GM19395 (cell line): ENCODE results near the gene TGM3.
"Not testable (repeated sequence)": the region's sequence is repeated elsewhere in the genome, so short reads cannot be mapped to it uniquely, and the experiment has no call there.

Source experiments
- ATAC-seq: cut with Tn5 transposase; IDR thresholded peaks from one replicate; pipeline ENCODE4 v1.9.1; 2021; ENCODE audit warnings: mild to moderate bottlenecking, moderate library complexity; ENCODE audit not compliant: unreplicated experiment

TGM3 gene, protein sequence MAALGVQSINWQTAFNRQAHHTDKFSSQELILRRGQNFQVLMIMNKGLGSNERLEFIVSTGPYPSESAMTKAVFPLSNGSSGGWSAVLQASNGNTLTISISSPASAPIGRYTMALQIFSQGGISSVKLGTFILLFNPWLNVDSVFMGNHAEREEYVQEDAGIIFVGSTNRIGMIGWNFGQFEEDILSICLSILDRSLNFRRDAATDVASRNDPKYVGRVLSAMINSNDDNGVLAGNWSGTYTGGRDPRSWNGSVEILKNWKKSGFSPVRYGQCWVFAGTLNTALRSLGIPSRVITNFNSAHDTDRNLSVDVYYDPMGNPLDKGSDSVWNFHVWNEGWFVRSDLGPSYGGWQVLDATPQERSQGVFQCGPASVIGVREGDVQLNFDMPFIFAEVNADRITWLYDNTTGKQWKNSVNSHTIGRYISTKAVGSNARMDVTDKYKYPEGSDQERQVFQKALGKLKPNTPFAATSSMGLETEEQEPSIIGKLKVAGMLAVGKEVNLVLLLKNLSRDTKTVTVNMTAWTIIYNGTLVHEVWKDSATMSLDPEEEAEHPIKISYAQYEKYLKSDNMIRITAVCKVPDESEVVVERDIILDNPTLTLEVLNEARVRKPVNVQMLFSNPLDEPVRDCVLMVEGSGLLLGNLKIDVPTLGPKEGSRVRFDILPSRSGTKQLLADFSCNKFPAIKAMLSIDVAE

DNA sequence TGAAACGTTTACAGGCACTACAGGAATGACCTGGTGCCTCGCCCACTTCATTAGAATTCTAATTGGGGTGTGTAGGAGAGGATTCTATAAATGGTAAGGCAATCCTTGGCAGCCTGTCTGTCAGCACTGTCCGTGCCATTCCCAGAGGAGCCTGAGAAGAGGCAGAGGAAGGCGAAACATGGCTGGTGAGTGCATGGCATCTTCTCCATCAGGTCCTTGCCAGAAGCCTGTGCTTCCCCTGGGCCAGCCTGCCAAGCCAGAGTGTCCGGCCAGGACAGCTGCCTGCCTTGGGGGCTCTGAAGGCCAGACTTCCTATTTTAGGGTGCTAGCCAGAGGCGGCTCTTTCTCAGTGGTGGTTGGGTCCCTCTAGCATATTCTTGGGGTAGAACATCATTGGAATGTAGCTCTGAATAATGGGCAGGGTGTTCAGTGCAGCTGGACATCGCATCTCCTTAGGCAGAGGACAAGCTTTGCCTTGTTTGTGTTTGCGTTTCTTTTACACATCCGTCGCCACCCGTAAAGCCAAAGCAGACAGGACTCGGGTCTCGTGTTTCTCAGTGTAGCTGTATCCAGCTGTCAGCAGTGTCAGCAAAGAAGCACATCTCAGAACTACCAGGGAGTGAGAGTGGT is at the start of gene TGM3:
TSS of gene TGM3 (plus strand) at position 116 of the 630 bp plus-strand sequence. CDS start at position 179, 63 bp downstream.
- no peak for ATAC-seq

DNA sequence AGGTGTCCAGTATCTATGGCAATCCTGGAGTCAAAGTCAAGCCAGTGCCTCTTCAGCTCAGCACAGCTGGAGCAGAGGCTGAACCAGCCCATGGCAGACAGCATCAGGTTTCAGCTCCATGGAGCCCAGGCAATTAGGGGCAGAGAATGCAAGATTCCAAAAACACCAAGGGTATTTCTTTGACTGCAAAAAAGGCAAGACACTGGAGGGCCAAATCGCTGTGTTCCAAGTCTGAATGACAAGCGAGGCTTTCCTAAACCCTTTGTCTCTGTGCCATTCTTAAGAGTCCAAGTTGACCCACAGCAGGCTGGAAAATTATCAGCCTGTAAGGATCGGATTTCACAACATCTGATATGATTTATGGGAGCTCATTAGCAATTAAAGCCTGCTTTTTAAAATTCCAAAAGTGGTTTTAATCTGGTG is 49.7 kb upstream of the TGM3 start:
- no peak for ATAC-seq

DNA sequence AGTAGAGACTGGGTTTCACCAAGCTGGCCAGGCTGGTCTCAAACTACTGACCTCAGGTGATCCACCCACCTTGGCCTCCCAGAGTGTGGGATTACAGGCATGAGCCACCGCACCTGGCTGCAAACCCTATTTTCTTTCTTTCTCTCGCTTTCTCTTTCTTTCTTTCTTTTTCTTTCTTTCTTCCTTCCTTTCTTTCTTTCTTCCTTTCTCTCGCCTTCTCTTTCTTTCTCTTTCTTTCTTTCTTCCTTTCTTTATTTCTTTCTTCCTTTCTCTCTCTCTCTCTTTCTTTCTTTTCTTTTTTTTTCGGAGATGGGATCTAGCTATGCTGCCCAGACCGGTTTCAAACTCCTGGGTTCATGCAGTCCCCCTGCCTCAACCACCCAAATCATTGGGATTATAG is 47.0 kb upstream of the TGM3 start:
- no peak for ATAC-seq

DNA sequence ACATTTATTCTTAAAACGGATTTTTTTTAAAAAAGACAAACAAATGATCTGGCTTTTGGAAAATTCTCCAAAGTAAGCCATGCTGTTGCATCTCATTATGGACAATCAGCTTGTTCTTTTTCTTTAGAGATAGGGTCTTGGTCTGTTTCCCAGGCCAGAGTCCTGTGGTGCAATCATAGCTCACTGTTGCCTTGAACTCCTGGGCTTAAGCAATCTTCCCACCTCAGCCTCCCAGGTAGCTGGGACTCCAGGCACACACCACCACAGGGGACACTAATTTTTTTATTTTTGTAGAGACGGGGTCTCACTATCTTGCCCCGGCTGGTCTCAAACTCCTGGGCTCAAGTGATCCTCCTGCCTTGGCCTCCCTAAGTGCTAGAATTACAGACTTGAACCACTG is 45.9 kb upstream of the TGM3 start:
- ATAC-seq, result no peak

DNA sequence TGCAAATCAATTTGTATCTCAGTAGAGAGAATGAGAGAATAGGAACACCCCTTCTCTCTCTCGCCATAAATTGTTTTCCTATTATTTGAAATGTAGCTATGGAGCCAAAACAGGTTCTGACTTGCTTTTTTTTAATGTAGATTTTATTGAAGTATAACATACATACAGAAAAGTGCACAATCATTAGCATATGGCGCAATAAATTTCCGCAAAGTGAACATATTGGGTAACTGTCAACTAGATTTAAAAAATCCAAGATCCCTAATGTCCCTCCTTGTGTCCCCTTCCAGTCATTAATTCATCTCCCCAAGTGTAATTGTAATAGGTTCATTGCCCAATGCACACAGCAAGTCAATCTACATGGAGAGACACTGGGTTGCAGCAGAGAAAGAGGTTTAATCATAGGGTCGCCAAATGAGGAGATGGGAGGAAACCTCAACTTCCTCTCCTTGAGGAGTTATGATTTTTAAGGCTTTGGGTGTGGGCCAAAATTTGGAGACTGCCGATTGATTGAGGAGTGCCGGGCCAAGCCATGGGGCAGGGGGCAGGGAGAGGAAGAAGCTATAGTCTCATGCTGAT is 43.3 kb upstream of the TGM3 start:
- ATAC-seq, result no peak

DNA sequence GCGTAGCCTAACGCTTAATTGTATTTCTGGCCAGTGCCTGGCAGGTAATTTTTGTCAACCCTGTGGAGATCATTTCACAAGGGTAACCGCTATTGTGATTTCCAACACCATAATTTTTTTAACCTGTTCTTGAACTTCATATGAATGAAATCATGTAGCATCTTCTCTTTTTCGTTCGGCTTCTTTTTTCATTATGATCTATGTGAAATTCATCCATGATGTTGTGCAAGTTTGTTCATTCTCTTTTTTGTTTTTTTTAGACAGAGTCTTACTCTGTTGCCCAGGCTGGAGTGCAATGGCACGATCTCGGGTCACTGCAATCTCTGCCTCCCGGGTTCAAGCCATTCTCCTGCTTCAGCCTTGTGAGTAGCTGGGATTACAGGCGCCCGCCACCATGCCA is 42.5 kb upstream of the TGM3 start:
- ATAC-seq, result no peak

DNA sequence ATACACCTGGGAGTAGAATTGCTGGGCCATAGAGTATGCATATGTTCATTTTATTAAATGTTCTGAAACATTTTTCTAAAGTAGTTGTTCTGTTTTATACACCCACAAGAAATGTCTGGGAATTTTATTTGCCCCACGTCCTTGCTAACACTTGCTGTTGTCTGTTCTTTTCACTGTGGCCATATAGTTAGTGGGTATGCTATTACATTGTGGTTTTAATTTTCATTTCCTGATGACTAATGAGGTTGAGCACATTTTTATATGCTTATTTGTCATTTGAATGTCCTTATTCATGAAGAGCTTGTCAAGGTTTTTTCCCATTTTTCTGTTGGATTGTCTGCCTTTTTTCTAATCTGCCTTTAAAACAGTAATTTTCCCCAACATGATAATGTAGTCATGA is 41.5 kb upstream of the TGM3 start:
- no peak for ATAC-seq

DNA sequence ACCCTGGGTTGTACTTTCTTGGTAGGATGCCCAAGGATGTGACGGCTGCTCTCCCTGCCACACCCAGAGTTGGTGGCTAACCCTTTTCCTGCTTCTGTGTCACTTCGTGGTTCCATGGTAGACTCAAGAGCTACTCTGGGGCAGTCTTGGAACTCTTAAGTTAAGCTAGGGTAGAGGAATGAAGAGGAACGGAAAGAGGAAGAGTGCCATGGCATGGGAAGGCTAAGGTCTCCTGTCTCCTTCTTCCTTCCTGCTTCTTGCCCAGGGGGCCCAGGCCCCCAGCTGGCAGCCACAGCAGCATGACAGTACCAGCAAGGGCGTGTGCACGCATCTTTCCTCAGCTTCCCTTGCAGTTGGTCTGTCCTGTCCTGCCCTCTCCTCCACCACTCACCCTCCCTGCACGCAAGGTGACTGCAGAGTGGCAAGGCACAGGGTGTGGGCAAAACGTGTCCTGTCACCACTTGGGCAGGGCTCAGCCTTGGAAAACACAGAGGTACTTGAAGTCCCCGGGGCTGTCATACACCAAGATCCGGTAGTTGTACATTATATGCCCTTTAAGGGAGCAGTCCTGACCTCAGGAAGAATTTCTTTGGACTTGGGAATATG is 39.8 kb upstream of the TGM3 start:
- ATAC-seq, result no peak

DNA sequence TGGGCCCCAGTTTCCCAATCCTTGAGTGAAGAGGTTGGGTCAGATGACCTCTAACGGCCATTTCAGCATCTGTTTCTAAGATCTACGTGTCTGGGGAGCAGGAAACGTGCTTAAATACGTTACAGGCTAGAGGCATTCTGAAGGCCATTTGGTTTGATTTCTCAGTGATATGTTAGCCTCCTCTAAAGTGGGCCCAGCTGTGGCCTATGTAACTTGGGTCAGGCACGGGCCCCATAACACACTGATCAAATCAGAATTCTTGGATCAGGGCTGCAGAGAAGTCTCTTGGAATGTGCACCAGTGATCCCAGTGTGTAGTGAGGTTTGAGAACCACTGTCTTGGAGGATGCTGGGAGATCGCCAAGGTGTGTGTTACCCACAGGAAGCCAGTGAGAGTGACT is 36.1 kb upstream of the TGM3 start:
- ATAC-seq, result no peak

DNA sequence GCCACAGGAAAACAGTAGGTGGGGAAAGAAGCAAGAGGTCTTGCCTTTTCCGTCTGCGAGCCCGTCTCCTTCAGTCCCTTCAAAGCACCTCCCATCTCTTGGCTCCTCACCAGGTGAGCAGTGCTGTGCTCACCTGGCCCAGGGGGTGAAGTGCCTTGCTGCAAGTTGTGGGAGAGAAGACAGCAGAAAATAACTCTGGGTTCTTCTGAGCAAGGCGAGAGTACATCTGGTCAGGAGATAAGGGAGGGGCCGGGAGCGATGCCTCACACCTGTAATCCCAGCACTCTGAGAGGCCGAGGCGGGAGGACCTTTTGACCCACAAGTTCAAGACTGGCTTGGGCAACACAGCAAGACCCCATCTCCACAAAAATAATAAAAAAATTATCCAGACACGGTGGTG is 35.6 kb upstream of the TGM3 start:
- ATAC-seq, result no peak

DNA sequence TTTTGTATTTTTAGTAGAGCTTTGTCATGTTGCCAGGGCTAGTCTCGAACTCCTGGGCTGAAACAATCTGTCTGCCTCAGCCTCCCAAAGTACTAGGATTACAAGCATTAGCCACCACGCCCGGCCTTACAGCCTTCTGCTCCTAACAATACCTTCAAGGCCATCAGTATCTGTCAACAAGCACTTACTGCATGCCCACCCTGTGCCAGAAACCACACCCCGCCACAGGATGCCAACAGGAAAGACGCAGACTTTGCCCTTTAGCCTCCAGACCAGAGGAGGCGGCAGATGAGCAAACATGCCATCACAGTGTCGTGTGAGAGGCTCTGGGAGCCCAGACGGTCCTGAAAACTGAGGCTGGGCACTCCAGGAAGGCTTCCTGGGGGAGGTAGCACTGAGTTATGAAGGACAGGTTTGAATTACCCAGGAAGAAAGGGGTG is 34.7 kb upstream of the TGM3 start:
- ATAC-seq, result no peak

DNA sequence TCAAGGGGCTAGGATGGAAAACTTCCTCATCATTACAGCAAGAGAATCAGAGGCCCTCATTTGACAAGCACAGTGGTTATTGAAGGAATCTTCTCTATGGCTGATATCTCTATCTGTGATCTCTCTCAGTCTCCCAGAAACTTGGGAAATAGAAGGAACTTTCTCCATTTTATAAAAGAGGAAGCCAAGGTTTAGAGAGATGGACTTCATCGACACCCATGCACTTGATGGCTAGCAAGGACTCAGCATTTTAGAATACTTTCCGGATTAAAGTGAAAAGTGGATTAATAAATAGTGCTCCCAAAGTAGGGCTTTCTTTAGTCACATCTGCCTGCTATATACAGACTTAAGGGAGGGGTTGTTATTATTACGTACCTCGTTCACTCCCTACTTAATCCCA is 34.2 kb upstream of the TGM3 start:
- no peak for ATAC-seq

DNA sequence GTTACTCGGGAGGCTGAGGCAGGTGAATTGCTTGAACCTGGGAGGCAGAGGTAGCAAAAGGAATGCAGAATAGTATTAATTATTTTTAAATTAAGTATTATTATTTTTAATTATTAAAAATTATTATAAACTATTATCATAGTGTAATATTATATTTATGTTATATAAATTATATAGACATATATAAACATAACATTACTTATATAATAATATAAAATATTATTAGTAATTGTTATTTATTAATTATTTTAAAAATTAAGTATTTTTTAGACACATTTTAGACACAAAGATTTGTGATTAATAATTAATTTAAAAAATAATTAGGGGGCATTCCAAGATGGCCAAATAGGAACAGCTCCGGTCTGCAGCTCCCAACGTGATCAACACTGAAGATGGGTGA is 31.7 kb upstream of the TGM3 start:
- ATAC-seq, result no peak

DNA sequence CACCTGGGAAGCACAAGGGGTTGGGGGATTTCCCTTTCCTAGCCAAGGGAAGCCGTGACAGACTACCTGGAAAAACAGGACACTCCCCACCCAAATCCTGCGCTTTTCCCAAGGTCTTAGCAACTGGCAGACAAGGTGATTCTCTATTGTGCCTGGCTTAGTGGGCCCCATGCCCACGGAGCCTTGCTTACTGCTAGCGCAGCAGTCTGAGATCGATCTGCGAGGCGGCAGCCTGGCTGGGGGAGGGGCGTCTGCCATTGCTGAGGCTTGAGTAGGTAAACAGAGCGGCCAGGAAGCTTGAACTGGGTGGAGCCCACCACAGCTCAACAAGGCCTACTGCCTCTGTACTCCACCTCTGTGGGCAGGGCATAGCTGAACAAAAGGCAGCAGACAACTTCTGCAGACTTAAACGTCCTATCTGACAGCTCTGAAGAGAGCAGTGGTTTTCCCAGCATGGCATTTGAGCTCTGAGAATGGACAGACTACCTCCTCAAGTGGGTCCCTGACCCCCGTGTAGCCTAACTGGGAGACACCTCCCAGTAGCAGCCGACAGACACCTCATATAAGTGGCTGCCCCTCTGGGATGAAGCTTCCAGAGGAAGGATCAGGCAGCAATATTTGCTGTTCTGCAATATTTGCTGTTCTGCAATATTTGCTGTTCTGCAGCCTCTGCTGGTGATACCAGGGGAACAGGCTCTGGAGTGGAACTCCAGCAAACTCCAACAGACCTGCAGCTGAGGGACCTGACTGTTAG is 31.0 kb upstream of the TGM3 start:
- not testable (repeated sequence) for ATAC-seq

DNA sequence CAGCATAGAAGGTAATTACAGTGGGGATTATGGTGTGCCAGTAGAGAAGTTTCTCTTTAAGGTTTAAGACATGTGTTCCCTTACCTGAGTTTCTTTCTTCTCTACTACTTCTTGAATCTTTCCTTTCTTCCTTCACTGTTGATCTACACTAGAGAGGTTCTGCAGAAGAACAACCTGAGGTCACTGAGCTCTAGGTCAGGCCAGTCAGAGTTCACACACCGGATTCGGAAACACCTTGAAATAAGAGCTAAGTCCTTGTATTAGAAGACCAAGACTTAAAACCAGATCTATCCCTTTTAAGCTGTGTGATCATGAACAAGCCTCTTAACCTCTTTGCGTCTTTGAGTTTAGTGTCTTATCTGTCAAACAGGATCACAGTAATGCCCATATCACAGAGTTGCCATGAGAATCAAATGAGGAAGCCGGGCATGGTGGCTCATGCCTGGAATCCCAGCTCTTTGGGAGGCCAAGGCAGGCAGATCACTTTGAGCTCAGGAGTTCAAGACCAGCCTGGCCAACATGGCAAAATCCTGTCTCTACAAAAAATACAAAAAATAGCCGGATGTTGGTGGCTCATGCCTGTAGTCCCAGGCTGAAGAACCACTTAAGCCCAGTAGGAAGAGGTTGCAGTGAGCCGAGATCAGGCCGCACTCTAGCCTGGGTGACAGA is 22.0 kb upstream of the TGM3 start:
- ATAC-seq, result no peak

DNA sequence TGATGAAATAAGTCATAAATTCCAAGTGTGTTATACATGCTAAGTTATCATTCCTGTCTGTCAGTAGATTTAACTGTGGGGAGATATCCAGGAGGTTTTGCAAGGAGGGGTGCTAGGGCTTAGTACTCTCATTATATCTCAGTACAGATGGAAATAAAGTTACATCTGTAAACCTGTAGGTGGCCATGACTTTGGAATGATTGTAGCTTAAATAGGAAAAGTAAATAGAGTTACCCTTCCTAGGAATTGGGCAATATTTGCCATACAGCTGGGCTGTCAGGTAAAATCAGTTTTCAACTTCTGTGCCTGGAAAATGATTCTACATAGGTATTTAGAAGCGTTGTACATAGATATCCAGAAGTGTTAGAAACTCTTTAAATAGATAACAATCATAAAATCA is 19.8 kb upstream of the TGM3 start:
- ATAC-seq, result no peak

DNA sequence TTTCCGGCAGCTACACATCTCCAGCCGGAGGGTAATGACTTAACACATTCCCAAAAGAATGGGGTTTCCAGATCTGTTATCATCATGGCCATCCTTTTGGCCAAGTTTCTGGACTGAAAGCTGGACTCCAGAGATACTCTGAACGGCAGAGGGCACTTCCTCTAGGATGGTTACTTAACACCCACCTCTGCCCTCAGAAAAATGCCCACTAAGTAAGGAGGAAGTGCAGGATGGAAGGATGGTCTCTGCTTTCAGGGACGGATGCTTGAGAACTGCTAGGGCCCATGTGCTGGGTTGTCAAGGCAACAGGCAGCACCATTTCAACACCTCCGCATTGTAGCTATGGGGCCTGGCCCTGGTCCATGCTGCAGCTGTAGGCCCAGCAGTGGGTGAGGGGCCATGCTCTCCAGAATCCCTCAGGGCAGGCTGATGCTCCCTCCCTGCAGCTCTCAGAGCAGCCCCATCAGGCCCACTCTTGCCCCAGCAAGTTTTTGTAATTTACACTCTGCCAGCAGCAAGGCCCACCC is 16.5 kb upstream of the TGM3 start:
- no peak for ATAC-seq

DNA sequence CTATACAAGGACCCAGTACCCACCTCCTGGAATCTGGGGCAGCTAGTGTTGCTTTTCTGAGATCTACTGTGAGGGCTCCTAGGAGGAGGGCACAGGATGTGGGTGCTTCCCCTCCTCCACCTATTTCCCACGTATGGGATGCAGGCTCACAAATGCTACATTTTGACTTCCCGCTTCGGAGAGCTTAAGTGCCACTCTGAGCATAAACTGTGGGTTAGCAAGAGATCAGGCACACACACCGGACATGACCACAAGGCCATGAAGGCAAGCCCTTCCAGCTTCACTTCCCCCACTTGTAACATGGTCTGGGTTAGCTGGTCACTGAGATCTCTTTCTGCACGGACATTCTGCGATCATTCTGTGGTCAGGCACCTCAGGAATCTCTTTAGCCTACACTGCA is 15.7 kb upstream of the TGM3 start:
- ATAC-seq, result no peak

DNA sequence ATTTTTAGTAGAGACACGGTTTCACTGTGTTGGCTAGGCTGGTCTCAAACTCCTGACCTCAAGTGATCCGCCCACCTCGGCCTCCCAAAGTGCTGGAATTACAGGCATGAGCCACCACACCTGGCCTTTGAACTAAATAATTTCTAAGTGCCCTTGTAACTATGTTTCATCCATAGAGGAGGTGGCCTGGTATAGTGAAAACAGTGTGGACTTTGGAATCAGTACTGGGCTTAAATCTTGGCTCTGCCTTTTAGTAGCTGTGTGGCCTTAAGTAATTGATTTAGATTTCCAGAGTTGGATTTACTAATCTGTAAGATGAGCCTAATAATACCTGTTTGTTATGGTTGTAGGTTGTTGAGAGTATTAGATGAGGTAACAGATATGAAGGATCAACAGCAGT is 14.2 kb upstream of the TGM3 start:
- no peak for ATAC-seq

DNA sequence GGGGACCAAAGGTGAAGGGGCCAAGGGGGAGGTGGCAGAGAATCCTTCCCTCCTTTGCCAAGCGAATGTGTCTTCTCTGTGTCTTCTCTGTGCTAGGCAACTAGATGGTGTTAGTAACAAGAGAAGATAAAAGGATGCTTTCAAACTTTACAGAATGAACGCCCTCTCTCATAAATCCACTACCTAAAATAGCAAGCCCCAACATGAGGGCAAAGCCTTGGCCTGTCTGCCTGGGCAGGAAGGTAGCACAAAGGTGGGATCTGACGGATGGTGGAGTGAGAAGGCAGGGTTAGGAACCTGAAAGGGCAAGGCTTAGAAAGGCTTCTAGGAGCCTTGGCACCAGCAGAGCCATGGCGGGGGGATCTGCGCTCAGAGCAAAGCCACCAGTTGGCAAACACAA is 13.6 kb upstream of the TGM3 start:
- no peak for ATAC-seq
